ENCODE results near the gene CTNNB1.

- TF ChIP-seq POLR2A (IDR thresholded peaks at IDR 0.05; ENCODE audit: low read depth): no peak
- no peak for TF ChIP-seq CTCF (IDR thresholded peaks at IDR 0.05)
- no peak for TF ChIP-seq EP300 (IDR thresholded peaks at IDR 0.05)
Measured at GRCh38 chr3:41223078-41223477, 23.8 kb downstream of the CTNNB1 start.

Measured in esophagus muscularis mucosa (tissue), 4 donors.